Small intestine (tissue), 7 donors: Measurements from ENCODE around the gene FITM1. TPM values are rescaled to one million over a fixed set of nuclear protein-coding genes. Genes with fewer than 3 reads are reported as not detected.

Experiments
- DNase-seq, 2 donors: peaks; one replicate each; pipeline versions ENCODE4 v3.0.0 to v3.0.0-alpha.2; 2013
- FAIRE-seq: peaks from 2 replicates; lab custom pipeline; 2012; peaks lifted over from hg19 to GRCh38; lab: Jason Lieb, UNC
- H3K27ac ChIP-seq, 3 donors: one replicate each; pipeline ENCODE4 v1.5.1; 2013; ENCODE audit warnings: low read length in 2 of 3, mild to moderate bottlenecking in 2 of 3, control low read depth in 1 of 3, inconsistent platforms in 1 of 3, low read depth in 1 of 3, moderate library complexity in 1 of 3
- H3K27me3 ChIP-seq, 3 donors: one replicate each; pipeline ENCODE4 v1.6.1; 2013; ENCODE audit warnings: low read length in 3 of 3, inconsistent platforms in 1 of 3; ENCODE audit not compliant: control insufficient read depth in 3 of 3, insufficient read depth in 3 of 3
- H3K36me3 ChIP-seq, 3 donors: one replicate each; pipeline ENCODE4 v1.6.1; 2013; ENCODE audit warnings: low read length in 3 of 3, inconsistent platforms in 1 of 3, low read depth in 1 of 3, mild to moderate bottlenecking in 1 of 3, moderate library complexity in 1 of 3; ENCODE audit not compliant: control insufficient read depth in 3 of 3, insufficient read depth in 2 of 3
- H3K4me1 ChIP-seq, 3 donors: one replicate each; pipeline ENCODE4 v1.6.1; 2013; ENCODE audit warnings: low read length in 2 of 3, inconsistent platforms in 1 of 3, low read depth in 1 of 3, mild to moderate bottlenecking in 1 of 3, moderate library complexity in 1 of 3; ENCODE audit not compliant: control insufficient read depth in 3 of 3, insufficient read depth in 2 of 3
- H3K4me3 ChIP-seq, 3 donors: one replicate each; pipeline ENCODE4 v1.5.1; 2013; ENCODE audit warnings: low read length in 3 of 3, control low read depth in 1 of 3, inconsistent platforms in 1 of 3, low read depth in 1 of 3, mild to moderate bottlenecking in 1 of 3, moderate library complexity in 1 of 3
- H3K9me3 ChIP-seq, 2 donors: one replicate each; pipeline ENCODE4 v1.6.1; 2013; ENCODE audit warnings: low read depth in 1 of 2, low read length in 1 of 2; ENCODE audit not compliant: control insufficient read depth in 2 of 2, insufficient read depth in 1 of 2
- WGBS, 3 donors: extraction: QIAGEN DNeasy Blood & Tissue Kit; methylation state at CpG; one replicate each; pipeline ENCODE4 v1.1.7; 2013; 5-methylcytosine and 5-hydroxymethylcytosine counted together
- polyA plus RNA-seq, 4 donors: library from polyadenylated mRNA; stranded (reverse) in 3 of 4; unstranded in 1 of 4; fragments of 200-250 nt in 3 of 4; fragments of 120-200 nt in 1 of 4; gene quantifications; one replicate each; pipeline versions ENCODE4 v1.2.1 to v1.2.3, GENCODE V29; 2013
- donor health status: healthy with polysubstance abuse.
- donor health status: control.
- donor health status: control.
- donor health status: Bipolar disorder and iron deficiency.
- donor health status: healthy.

FITM1 gene
- polyA plus RNA-seq, 4 donors = 2.4 to 5.8 (median 4.1) TPM

- no peaks in the 10 kb centered on the region for H3K9me3 ChIP-seq
- FAIRE-seq = no peak
- DNase-seq = no peak
- H3K4me1 ChIP-seq = peaks cover 0 to 15% (median 6%) of the 10 kb centered on the region in 3 donors
- no peak overlapping the region for H3K4me3 ChIP-seq
- peak overlapping the region; percentile 39 to 99 (median 97) for H3K27ac ChIP-seq
- H3K36me3 ChIP-seq = peaks cover 20 to 76% (median 32%) of the 10 kb centered on the region in 3 donors
- WGBS, 3 donors = 82 to 91% (median 86%) methylated on average over 11 of the region's 11 CpGs
- H3K27me3 ChIP-seq = no peaks in the 10 kb centered on the region
Measured at GRCh38 chr14:24159777-24160498, 29.5 kb downstream of the FITM1 start.

GRCh38 chr14:24160499-24160849 lies 30.0 kb downstream of the FITM1 start:
- no peak for FAIRE-seq
- 93 to 98% (median 95%) methylated on average over 4 of the region's 4 CpGs for WGBS, 3 donors
- no peak for DNase-seq

GRCh38 chr14:24160850-24161804 lies 30.7 kb downstream of the FITM1 start, which contains the start of gene IRF9:
TSS of gene IRF9 (plus strand) at chr14:24161265. CDS start at chr14:24162145, 880 bp downstream.
- H3K4me3 ChIP-seq = peak within 1 kb of the TSS; percentile 67 to 86 (median 74)
- FAIRE-seq (no peak), DNase-seq (peak; percentile 96 to 99)
- no peaks in the 10 kb centered on the region for H3K27me3 ChIP-seq
- H3K9me3 ChIP-seq = no peaks in the 10 kb centered on the region
- WGBS, 3 donors = 0 to 1% (median 0%) methylated on average over 12 of the region's 12 CpGs
- H3K4me1 ChIP-seq = peaks cover 0 to 15% (median 6%) of the 10 kb centered on the region in 3 donors
- peak within 1 kb of the TSS; percentile 87 to 99 (median 97) for H3K27ac ChIP-seq
- peaks cover 18 to 78% (median 33%) of the 10 kb centered on the region in 3 donors for H3K36me3 ChIP-seq

More at GRCh38 chr14:24160499-24160849, 30.0 kb downstream of the FITM1 start:
- Histone ChIP-seq H3K4me3 (no peak overlapping the region), H3K4me1 (peaks cover 0 to 15% (median 6%) of the 10 kb centered on the region in 3 donors), H3K36me3 (peaks cover 16 to 76% (median 29%) of the 10 kb centered on the region in 3 donors), H3K9me3 (no peaks in the 10 kb centered on the region), H3K27me3 (no peaks in the 10 kb centered on the region), H3K27ac (peak overlapping the region; percentile 39 to 99 (median 97))

GRCh38 chr14:24162093-24162492 lies 31.6 kb downstream of the FITM1 start:
- peak overlapping the region in 2 of 3 donors; percentile 97 to 99 for H3K27ac ChIP-seq
- peaks cover 0 to 15% (median 6%) of the 10 kb centered on the region in 3 donors for H3K4me1 ChIP-seq
- H3K36me3 ChIP-seq = peaks cover 19 to 79% (median 33%) of the 10 kb centered on the region in 3 donors
- H3K27me3 ChIP-seq = no peaks in the 10 kb centered on the region
- DNase-seq (no peak), FAIRE-seq (no peak)
- H3K4me3 ChIP-seq = peak overlapping the region; percentile 67 to 86 (median 74)
- H3K9me3 ChIP-seq = no peaks in the 10 kb centered on the region
- 21 to 27% (median 23%) methylated on average over 8 of the region's 8 CpGs for WGBS, 3 donors

- Histone ChIP-seq H3K4me1 (peaks cover 0 to 15% (median 6%) of the 10 kb centered on the region in 3 donors), H3K4me3 (no peak overlapping the region), H3K27me3 (no peaks in the 10 kb centered on the region), H3K36me3 (peaks cover 17 to 76% (median 25%) of the 10 kb centered on the region in 3 donors), H3K27ac (no peak overlapping the region), H3K9me3 (no peaks in the 10 kb centered on the region)
- DNase-seq = no peak
- WGBS, 3 donors = 80 to 89% (median 86%) methylated on average over 14 of the region's 14 CpGs
- FAIRE-seq = no peak
Measured at GRCh38 chr14:24164518-24164991, 34.1 kb downstream of the FITM1 start.

GRCh38 chr14:24165785-24166184 lies 35.3 kb downstream of the FITM1 start:
- Histone ChIP-seq H3K27me3 (no peaks in the 10 kb centered on the region), H3K9me3 (no peaks in the 10 kb centered on the region), H3K36me3 (peaks cover 17 to 66% (median 23%) of the 10 kb centered on the region in 3 donors), H3K4me1 (peaks cover 0 to 8% (median 6%) of the 10 kb centered on the region in 3 donors), H3K4me3 (no peak overlapping the region), H3K27ac (no peak overlapping the region)
- WGBS, 3 donors = 92 to 96% (median 94%) methylated on average over 5 of the region's 5 CpGs
- FAIRE-seq (no peak), DNase-seq (no peak)

- Histone ChIP-seq H3K9me3 (no peaks in the 10 kb centered on the region), H3K4me3 (no peak overlapping the region), H3K27me3 (no peaks in the 10 kb centered on the region), H3K4me1 (peaks cover 0 to 10% (median 6%) of the 10 kb centered on the region in 3 donors), H3K36me3 (peaks cover 17 to 60% (median 23%) of the 10 kb centered on the region in 3 donors), H3K27ac (no peak overlapping the region)
- FAIRE-seq (no peak), DNase-seq (no peak)
- 85 to 93% (median 86%) methylated on average over 3 of the region's 3 CpGs for WGBS, 3 donors
Measured at GRCh38 chr14:24167469-24168114, 37.1 kb downstream of the FITM1 start.
